ENCODE results near the gene FGG.

Gene FGG

DNA sequence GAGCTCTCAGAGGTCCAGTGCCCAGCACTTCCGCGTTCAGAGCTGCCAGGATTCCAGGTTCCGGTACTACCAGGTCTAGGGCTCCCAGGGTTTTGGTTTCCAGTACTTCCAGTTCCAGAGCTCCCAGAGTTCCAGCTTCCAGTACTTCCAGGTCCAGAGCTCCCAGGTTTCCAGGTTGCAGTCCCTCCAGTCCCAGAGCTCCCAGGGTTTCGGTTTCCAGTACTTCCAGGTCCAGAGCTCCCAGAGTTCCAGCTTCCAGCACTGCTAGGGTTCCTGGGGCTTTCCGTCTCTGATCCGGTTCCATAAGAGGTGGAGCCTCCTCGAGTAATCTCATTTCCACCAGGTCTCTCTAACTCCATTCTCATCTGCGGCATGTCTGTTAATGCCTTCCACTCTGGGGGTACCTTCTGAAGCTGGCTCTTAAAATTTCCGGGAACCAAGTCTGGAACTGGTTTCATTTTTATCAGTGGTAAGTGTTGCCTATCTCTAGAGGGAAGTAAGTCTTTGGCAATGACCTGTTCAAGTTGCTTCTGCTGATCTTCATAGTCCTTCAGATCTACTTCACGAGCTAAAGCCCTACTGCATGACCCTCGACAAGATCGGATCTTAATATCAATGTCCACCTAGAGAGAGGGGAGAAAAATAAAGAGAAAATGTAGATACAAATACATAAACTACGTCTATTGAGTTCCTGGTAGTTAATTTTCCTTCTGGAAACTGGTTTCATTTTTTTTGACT, 26.0 kb downstream of the FGG start:
- no peak for DNase-seq (ENCODE audit: low read depth)

DNA sequence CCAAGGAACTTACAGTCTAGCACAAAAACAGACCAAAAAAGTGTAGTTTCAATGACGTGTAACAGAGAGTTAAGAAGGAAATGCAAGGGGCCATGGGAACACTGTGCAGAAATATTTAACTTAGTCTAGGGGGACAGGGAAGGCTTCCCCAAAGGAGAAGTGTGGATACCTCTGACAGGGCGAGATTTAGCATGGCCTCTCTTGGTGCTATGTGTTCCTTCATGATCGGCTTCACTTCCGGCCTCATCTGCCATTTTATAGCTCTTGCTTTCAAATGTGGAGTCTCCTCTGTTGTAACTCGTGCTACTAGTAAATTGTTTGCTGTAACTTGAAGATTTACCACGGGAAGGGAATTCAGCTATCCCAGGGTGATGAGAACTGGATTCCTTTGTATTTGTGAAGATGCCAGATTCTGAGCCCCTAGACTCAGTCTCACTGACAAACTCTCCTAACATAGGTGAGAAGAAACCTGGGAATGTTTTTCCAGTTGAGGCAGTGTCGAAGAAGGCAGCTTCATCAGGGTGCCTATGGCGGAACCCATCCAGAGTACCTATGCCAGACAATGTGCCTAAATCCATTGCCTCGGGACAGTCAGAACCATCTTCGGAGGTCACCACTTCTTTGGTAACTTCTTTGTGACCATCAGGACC, 27.0 kb downstream of the FGG start:
- DNase-seq (ENCODE audit: low read depth) = no peak

DNA sequence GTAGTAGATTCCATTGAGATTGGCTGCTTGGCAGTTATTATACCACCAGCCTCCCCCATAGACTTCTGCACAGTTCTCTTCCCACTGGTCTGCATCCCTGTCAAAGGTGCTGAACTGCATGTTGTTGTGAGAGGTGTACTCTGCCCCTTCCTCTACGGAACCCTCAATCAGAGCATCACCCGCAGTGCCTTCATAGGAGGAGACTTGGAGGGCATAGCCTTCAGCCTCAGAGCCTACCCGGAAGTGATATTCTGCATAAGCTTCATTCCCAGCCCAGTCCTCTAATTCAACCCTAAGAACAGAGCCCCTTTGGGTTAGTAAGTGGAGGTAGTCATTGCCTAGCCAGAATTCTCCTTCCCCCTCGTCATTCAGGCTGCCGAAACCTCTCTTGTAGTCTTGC, 28.2 kb downstream of the FGG start:
- DNase-seq (ENCODE audit: low read depth) = no peak

DNA sequence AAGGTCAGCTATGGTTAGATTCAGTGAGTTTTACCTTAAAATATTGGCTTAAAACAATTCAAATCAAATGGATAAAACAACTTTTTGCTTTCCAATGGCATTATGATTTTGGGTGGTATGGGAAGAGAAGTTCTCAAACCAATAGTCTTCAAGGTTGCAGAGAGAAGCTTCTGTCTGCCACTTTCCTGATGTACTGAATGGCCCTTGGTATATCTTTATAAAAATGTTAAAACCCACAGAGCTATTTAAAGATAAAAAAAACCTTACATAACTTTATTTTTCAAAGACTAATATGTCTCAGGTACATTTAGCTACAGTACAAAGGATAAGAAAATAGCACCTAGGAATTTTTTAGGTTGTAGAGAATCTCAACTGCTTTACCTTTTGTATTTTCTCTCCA, 28.8 kb downstream of the FGG start:
- no peak for DNase-seq (ENCODE audit: low read depth)

DNA sequence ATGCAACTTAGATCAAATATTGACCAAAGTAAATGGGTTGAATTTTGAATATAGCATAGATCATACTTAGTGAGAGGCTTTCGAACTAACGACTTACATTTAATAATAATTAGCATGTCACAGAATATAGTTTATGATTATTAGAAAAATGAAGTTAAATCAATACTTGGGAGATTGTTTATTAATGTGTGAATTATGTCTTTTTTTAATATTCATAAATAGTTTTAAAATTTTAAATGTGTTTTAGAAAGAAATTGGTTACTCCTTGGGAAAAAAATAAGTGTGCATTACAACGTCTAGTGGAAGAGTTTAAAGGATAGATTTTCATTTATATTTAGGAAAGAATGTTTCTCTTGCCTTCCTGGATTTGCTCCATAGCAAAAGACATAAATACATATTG, 29.2 kb downstream of the FGG start:
- DNase-seq (ENCODE audit: low read depth) = no peak

DNA sequence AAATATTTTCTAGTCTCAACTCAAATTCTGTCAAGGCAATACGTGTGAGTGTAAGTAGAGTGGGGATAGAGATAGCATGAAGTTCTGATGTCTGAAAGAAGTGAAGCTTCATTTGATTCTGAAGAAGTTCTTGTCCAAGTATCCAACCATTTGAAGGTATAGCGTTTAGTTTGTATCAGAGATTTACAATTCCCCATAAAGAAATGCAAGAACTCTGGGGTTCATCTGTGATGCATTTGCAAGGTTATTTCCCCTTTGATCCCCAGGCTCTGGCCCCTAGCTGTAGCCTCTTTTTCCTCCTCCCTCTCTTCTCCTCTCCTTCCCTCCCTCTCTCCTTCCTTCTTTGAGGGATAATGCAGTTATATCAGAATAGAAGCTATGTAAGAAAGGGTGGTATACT, 29.7 kb downstream of the FGG start:
- no peak for DNase-seq (ENCODE audit: low read depth)

DNA sequence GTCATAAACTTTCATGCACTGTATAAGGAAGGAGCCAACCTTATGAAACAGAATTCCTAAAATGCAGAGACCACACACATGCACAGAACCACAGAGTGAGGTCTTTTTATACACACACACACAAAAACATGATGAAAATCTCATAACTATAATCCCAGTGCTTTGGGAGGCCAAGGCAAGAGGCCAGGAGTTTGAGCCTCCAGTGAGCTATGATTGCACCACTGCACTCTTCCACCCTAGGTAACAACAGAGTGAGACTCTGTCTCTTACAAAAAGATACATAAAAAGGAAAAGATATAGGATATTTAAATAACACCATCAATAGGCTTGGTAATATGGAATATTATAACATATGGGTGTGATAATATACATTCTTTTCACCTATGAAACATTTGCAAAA, 32.5 kb downstream of the FGG start:
- no peak for DNase-seq (ENCODE audit: low read depth)

DNA sequence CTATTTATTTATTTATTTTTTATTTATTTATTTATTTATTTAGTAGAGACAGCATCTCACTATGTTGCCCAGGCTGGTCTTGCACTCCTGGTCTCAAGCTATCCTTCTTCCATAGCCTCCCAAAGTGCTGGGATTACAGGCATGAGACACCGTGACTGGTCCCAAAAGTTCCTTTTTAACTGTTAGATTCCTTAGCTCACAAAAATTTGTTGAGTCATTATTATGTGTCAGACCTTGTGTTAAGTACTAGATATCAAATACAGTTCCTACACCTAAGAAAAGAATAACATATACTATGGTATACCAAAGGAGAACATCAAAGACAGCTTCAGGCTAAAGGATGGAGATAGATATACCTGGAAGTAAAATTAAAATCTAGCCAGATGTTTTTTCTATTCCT, 33.5 kb downstream of the FGG start:
- DNase-seq (ENCODE audit: low read depth) = no peak

DNA sequence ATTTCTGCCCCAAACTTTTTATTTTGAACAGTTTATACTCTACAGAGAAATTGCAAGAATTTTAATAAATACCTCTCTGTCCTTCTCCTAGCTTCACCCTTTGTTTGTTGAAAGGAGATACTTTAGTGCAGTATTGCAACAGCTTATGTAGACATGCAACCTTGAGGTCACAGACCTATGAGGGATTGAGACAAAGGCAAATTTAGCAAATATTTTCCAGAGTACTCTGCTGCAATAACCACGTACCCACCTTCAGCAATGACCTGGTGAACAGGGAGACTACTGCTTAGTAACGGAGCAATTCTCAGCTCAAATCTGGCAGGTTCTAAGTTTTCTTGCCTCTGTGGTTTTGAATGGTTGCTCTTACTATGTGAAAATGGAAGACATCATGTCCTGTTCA, 35.1 kb downstream of the FGG start:
- DNase-seq (ENCODE audit: low read depth) = no peak

DNA sequence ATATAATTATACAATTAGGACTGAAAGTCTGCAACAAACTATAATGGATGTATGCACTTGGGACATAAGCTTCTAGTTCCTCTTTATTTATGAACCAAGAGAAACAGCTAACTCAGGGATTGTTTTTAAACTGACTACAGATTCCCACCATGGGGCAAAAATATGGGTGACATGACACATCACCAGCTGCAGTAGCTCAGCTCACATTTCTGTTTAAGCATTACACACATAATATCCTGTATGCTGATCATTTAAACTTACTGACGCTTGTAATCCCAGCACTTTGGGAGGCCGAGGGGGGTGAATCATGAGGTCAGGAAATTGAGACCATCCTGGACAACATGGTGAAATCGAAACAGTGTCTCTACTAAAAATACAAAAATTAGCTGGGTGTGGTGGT, 38.1 kb downstream of the FGG start:
- DNase-seq (ENCODE audit: low read depth) = no peak

DNA sequence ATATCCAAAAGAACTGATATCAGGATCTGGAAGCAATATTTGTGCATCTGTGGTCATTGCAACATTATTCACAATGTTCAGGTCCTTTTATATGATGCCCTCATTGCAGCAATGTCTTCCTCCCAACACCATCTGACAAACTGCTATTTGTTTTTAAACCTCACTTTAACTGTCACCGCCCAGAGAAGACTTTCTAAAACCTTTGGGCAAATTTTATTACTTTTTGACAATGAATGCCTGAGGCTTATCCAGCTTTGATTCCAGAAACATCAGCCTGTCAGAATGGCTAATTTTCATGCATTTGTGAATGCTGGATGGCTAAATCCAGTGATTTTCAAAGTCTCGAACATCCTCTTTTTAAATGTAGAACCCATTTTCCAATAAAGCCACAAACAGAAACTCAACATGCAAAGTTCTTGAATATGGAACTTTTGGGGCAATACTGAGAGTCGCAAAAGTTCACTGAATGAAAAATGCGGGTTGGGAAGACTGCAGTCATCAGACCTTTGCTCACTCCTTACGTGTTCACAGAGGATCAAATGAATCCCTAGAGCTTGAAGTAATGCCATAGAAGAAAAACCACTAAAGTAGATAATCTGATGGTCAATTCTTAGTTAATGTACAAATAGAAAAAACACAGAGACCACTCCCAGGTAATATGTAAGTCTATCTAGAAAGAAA, 39.1 kb downstream of the FGG start:
- no peak for DNase-seq (ENCODE audit: low read depth)

DNA sequence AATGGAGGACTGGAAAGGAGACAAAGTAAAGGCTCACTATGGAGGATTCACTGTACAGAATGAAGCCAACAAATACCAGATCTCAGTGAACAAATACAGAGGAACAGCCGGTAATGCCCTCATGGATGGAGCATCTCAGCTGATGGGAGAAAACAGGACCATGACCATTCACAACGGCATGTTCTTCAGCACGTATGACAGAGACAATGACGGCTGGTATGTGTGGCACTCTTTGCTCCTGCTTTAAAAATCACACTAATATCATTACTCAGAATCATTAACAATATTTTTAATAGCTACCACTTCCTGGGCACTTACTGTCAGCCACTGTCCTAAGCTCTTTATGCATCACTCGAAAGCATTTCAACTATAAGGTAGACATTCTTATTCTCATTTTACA, 42.9 kb downstream of the FGG start:
- DNase-seq (ENCODE audit: low read depth) = no peak

DNA sequence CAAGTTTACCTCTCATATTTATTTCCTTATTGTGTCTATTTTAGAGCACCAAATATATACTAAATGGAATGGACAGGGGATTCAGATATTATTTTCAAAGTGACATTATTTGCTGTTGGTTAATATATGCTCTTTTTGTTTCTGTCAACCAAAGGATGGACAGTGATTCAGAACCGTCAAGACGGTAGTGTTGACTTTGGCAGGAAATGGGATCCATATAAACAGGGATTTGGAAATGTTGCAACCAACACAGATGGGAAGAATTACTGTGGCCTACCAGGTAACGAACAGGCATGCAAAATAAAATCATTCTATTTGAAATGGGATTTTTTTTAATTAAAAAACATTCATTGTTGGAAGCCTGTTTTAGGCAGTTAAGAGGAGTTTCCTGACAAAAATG, 43.4 kb downstream of the FGG start:
- DNase-seq (ENCODE audit: low read depth) = no peak

DNA sequence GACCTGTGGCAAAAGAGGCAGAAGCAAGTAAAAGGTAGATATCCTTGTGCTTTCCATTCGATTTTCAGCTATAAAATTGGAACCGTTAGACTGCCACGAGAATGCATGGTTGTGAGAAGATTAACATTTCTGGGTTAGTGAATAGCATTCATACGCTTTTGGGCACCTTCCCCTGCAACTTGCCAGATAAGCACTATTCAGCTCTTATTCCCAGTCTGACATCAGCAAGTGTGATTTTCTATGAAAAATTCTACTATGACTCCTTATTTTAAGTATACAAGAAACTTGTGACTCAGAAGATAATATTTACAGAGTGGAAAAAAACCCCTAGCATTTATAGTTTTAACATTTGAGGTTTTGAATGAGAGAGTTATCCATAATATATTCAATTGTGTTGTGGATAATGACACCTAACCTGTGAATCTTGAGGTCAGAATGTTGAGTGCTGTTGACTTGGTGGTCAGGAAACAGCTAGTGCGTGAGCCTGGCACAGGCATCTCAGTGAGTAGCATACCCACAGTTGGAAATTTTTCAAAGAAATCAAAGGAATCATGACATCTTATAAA, 45.7 kb downstream of the FGG start:
- DNase-seq (ENCODE audit: low read depth) = no peak

DNA sequence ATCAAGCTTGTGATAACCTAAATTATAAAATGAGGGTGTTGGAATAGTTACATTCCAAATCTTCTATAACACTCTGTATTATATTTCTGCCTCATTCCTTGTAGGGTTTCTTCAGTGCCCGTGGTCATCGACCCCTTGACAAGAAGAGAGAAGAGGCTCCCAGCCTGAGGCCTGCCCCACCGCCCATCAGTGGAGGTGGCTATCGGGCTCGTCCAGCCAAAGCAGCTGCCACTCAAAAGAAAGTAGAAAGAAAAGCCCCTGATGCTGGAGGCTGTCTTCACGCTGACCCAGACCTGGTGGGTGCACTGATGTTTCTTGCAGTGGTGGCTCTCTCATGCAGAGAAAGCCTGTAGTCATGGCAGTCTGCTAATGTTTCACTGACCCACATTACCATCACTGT, 46.8 kb downstream of the FGG start:
- DNase-seq (ENCODE audit: low read depth) = no peak

DNA sequence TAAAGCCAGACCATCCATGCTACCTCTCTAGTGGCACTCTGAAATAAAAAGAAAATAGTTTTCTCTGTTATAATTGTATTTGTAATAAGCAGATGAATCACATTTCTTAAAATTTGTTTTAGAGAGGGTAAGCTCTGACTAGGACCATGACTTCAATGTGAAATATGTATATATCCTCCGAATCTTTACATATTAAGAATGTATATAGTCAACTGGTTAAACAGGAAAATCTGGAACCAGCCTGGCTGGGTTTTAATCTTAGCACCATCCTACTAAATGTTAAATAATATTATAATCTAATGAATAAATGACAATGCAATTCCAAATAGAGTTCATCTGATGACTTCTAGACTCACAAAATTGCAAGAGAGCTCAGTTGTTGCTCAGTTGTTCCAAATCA, 48.1 kb downstream of the FGG start:
- DNase-seq (ENCODE audit: low read depth) = no peak

DNA sequence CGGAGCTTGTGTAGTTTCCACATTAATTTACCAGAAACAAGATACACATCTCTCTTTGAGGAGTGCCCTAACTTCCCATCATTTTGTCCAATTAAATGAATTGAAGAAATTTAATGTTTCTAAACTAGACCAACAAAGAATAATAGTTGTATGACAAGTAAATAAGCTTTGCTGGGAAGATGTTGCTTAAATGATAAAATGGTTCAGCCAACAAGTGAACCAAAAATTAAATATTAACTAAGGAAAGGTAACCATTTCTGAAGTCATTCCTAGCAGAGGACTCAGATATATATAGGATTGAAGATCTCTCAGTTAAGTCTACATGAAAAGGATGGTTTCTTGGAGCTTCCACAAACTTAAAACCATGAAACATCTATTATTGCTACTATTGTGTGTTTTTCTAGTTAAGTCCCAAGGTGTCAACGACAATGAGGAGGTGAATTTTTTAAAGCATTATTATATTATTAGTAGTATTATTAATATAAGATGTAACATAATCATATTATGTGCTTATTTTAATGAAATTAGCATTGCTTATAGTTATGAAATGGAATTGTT, 49.7 kb downstream of the FGG start, which contains the start of gene FGB:
Gene FGB, plus strand, starts transcription at position 315 of the 558 bp plus-strand sequence. Its CDS starts 8 bp downstream, at position 323.
- no peak for DNase-seq (ENCODE audit: low read depth)

DNA sequence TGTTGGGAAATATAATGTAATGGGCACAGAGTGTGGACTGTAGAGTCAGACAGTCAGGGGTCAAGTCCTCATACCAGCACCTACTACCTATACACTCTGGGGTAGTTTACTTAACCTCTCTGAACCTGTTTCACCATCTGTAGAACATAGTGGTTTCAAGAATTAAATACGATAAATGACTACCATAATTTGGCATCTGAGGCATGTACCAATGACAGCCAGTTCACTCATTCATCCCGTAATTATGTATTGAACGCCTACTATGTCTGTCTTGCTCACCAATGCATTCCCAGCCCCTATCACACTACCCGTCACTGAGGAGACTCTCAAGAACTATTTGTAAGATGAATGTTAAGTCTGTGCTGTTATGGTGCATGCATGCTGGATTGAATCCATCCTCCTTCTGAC, 51.6 kb downstream of the FGG start:
- no peak for DNase-seq (ENCODE audit: low read depth)

DNA sequence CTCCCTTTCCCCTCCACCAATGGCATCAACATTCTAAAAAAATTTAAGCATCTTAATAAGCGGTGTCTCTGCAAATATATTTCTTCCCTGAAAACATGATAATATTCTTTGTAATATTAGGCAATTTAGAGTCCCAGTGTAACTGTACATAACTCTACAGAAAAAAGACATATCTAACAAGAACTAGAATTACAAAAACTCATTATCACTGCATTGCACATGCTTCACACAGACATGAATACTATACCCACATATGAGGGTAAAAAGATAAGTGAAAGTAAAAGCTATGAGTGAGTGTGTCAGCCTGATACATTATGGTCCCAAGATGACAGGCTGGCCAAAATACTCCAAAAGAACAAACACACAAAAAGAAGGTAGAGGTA, 52.0 kb downstream of the FGG start:
- DNase-seq (ENCODE audit: low read depth) = no peak

DNA sequence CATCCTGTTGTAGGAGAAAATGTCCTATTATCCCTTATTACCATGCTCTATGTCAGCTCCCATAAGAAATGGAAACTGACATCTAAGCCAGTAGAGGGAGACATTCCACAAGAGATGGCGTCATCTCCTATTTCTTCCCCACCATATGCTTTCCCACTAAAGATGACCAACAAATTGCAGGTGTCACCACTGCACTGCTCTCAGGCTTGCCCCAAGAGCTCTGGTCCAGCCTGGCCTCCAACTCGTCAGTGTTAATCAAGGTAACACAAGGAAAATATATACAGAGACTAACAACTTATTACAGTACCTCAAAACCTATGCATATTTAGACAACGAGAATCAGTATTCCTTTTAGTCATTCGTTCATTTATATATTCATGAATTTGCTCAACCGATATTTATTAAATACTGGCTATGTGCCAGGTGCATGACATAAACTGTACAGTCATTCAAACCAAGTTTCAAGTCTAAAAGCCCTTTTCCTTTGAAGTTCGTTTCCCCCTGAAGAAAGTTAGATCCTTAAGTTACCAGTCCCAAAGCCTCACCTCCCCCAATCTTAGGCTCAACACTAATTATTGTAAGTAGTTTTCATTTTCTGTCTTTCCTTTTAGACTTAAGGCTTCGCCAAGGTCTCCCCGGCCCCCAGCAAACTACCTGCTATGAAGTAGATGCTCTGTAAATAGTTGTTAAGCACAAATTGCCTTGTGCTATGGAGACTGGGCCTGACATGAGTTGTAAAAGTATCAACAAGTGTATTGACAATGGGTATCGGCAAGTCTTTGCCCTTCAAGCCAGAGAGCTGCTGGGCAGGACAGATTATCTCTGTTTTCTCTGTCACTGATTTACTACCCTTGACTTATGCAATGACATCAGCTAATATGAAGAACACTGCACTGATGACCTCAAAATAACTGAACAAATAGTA, 52.7 kb downstream of the FGG start:
- no peak for DNase-seq (ENCODE audit: low read depth)

DNA sequence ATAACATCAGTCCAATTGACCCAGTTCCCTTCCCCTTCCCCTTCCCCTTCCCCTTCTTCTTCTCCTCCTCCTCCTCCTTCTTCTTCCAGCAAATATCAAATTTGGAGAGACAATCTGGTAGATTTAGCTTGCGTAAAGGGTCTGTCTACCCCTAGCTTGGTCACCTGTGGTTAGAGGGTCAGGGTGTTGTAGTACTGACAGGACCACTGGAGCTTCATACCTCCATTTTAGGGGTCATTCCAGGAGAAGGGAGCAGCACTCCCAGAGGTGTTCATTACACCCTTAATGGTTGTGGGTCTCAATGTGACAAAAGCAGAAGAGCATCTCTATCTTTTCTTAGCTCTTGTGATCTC, 53.3 kb downstream of the FGG start:
- no peak for DNase-seq (ENCODE audit: low read depth)
